HFF-Myc (cell line): Measurements from ENCODE around the gene KDM4B.

Source experiments
- DNase-seq: peaks from one replicate; pipeline ENCODE4 v3.0.0-alpha.2; 2011; ENCODE audit warnings: low read depth; ENCODE audit errors: extremely low read depth
- H3K4me3 ChIP-seq: replicated peaks from 2 replicates; pipeline ENCODE4 v1.5.1; 2011; ENCODE audit warnings: low read depth, mild to moderate bottlenecking, control low read depth, low read length
- CTCF ChIP-seq: IDR thresholded peaks from 2 replicates; pipeline ENCODE4 v1.5.1; 2012; ENCODE audit warnings: mild to moderate bottlenecking, low read depth, low read length, control low read depth; ENCODE audit errors: missing control alignments

Gene KDM4B

GRCh38 chr19:4968462-4969291, at the start of gene KDM4B:
Gene KDM4B (plus strand): TSS chr19:4969113. CDS start chr19:5032891, 63,778 bp downstream.
- TF ChIP-seq CTCF = no peak
- H3K4me3 ChIP-seq = peak within 1 kb of the TSS; percentile 79
- DNase-seq = peak; percentile 93

GRCh38 chr19:4922530-4923275, 46.2 kb upstream of the KDM4B start:
- no peak overlapping the region for H3K4me3 ChIP-seq
- DNase-seq = no peak
- no peak for TF ChIP-seq CTCF

GRCh38 chr19:4923276-4923747, 45.6 kb upstream of the KDM4B start:
- no peak for DNase-seq
- no peak overlapping the region for H3K4me3 ChIP-seq
- no peak for TF ChIP-seq CTCF

GRCh38 chr19:4929186-4929585, 39.7 kb upstream of the KDM4B start:
- DNase-seq = no peak
- no peak for TF ChIP-seq CTCF
- no peak overlapping the region for H3K4me3 ChIP-seq

- no peak for TF ChIP-seq CTCF
- no peak for DNase-seq
- no peak overlapping the region for H3K4me3 ChIP-seq
These were observed 38.2 kb upstream of the KDM4B start for GRCh38 chr19:4930664-4931063.

GRCh38 chr19:4932711-4933110, 36.2 kb upstream of the KDM4B start:
- DNase-seq = no peak
- no peak overlapping the region for H3K4me3 ChIP-seq
- no peak for TF ChIP-seq CTCF
